HepG2 (cell line): ENCODE data around the gene MIR17HG. TPM values are rescaled to one million over a fixed set of nuclear protein-coding genes. Genes with fewer than 3 reads are reported as not detected.

Source experiments
- ARNT2 ChIP-seq: sonication (generic); formaldehyde crosslinking; IDR thresholded peaks from 2 replicates; pipeline ENCODE4 v1.8.0; 2022; ENCODE audit warnings: mild to moderate bottlenecking, low read depth, missing genetic modification reagents, moderate library complexity
- ATF7-NPFF ChIP-seq: sonication (generic); formaldehyde crosslinking; IDR thresholded peaks from 2 replicates; pipeline ENCODE4 v1.8.1; 2023; ENCODE audit warnings: mild to moderate bottlenecking, low read depth, missing genetic modification reagents, moderate library complexity
- CEBPG ChIP-seq: IDR thresholded peaks from 2 replicates; pipeline ENCODE4 v1.6.1; 2016
- FOXA1 ChIP-seq, 2 experiments: fragments of 450-650 bp in 1 of 2; sonication (generic) in 1 of 2; formaldehyde crosslinking in 1 of 2; IDR thresholded peaks; 2 replicates each; pipeline versions ENCODE4 v1.4.0 to v1.6.1; 2016 to 2020; ENCODE audit warnings: missing genetic modification reagents in 1 of 2
- FOXO1 ChIP-seq: sonication (generic); formaldehyde crosslinking; IDR thresholded peaks from 2 replicates; pipeline ENCODE4 v1.4.0; 2020; ENCODE audit warnings: missing genetic modification reagents
- GABPB1 ChIP-seq: IDR thresholded peaks from 2 replicates; pipeline ENCODE4 v1.6.1; 2016; ENCODE audit warnings: mild to moderate bottlenecking, missing genetic modification reagents, moderate library complexity, missing compliant biosample characterization
- HNRNPUL1 ChIP-seq: fragments of 200-400 bp; formaldehyde crosslinking; IDR thresholded peaks from 2 replicates; pipeline ENCODE4 v1.6.1; 2017; ENCODE audit warnings: low read depth, mild to moderate bottlenecking, low read length, moderate library complexity
- LCORL ChIP-seq, 2 experiments: fragments of 450-650 bp in 1 of 2; sonication (generic) in 1 of 2; formaldehyde crosslinking in 1 of 2; IDR thresholded peaks; 2 replicates each; pipeline versions ENCODE4 v1.5.0 to v1.6.1; 2017 to 2020; ENCODE audit warnings: antibody characterized with exemption in 1 of 2, missing genetic modification reagents in 1 of 2
- NFKB2 ChIP-seq: sonication (generic); formaldehyde crosslinking; IDR thresholded peaks from 2 replicates; pipeline ENCODE4 v1.4.0; 2020; ENCODE audit warnings: missing genetic modification reagents, borderline replicate concordance
- RAD21 ChIP-seq: fragments of 450-650 bp; formaldehyde crosslinking; IDR thresholded peaks from 2 replicates; pipeline ENCODE4 v1.5.0; 2020; ENCODE audit warnings: mild to moderate bottlenecking
- RXRA ChIP-seq: sonication (generic); formaldehyde crosslinking; IDR thresholded peaks from 2 replicates; pipeline ENCODE4 v1.5.1; 2020; ENCODE audit warnings: missing genetic modification reagents
- SAP130 ChIP-seq: IDR thresholded peaks from 2 replicates; pipeline ENCODE4 v1.6.1; 2016; ENCODE audit warnings: low read depth
- YY1 ChIP-seq: IDR thresholded peaks from 2 replicates; pipeline ENCODE4 v1.6.1; 2011; ENCODE audit warnings: low read length, low read depth, moderate library complexity, mild to moderate bottlenecking; ENCODE audit not compliant: insufficient read depth, insufficient replicate concordance
- ZBTB42 ChIP-seq: sonication (generic); formaldehyde crosslinking; IDR thresholded peaks from 2 replicates; pipeline ENCODE4 v1.5.0; 2020; ENCODE audit warnings: mild to moderate bottlenecking, missing genetic modification reagents
- ZFP41 ChIP-seq: sonication (generic); formaldehyde crosslinking; IDR thresholded peaks from 2 replicates; pipeline ENCODE4 v1.4.0; 2020; ENCODE audit warnings: mild to moderate bottlenecking, missing genetic modification reagents, borderline replicate concordance
- ZNF33B ChIP-seq: sonication (generic); formaldehyde crosslinking; IDR thresholded peaks from 2 replicates; pipeline ENCODE4 v1.5.1; 2020; ENCODE audit warnings: mild to moderate bottlenecking, missing genetic modification reagents
- ZNF530 ChIP-seq: sonication (generic); formaldehyde crosslinking; IDR thresholded peaks from 2 replicates; pipeline ENCODE4 v1.5.0; 2020; ENCODE audit warnings: low read depth, mild to moderate bottlenecking, missing genetic modification reagents
- ZNF777 ChIP-seq: sonication (generic); formaldehyde crosslinking; IDR thresholded peaks from 2 replicates; pipeline ENCODE4 v1.4.0; 2020; ENCODE audit warnings: missing genetic modification reagents
- ZNF841 ChIP-seq: sonication (generic); formaldehyde crosslinking; IDR thresholded peaks from 2 replicates; pipeline ENCODE4 v1.8.1; 2023; ENCODE audit warnings: missing genetic modification reagents, borderline replicate concordance
- polyA plus RNA-seq, 8 experiments: library from polyadenylated mRNA; depleted of rRNA in 3 of 8; stranded (reverse) in 7 of 8; unstranded in 1 of 8; fragments of >200 nt; fragmentation: Illumina TruSeq in 4 of 8; extraction: Trizol in 4 of 8; gene quantifications; 2 replicates each; pipeline versions ENCODE4 v1.2.1 to v1.2.3, GENCODE V29; 2011 to 2016; ENCODE audit warnings: low read depth in 4 of 8, missing spikeins in 1 of 8, mixed read lengths in 1 of 8; ENCODE audit not compliant: insufficient read depth in 1 of 8
- total RNA-seq, 5 experiments: library from RNA; depleted of rRNA; stranded (reverse); fragments of >200 nt; fragmentation: Illumina TruSeq; extraction: Trizol; gene quantifications; 2 replicates each; pipeline ENCODE4 v1.2.3, GENCODE V29; 2016; ENCODE audit warnings: low read depth in 1 of 5
- TF ChIP-seq, protein P1 (sequence below): sonication (generic); formaldehyde crosslinking; IDR thresholded peaks from 2 replicates; pipeline ENCODE4 v1.4.0; 2020; ENCODE audit warnings: missing genetic modification reagents
- TF ChIP-seq, protein P2 (sequence below): IDR thresholded peaks from 2 replicates; pipeline ENCODE4 v1.6.1; 2016
- TF ChIP-seq, protein P3 (sequence below): sonication (generic); formaldehyde crosslinking; conservative IDR thresholded peaks from 2 replicates; pipeline ENCODE4 v1.8.0; 2022; ENCODE audit warnings: mild to moderate bottlenecking, moderate library complexity, missing genetic modification reagents
- TF ChIP-seq, protein P4 (sequence below): sonication (generic); formaldehyde crosslinking; IDR thresholded peaks from 2 replicates; pipeline ENCODE4 v1.8.0; 2022; ENCODE audit warnings: mild to moderate bottlenecking, missing genetic modification reagents; ENCODE audit not compliant: insufficient replicate concordance

MIR17HG gene
- total and polyA plus RNA-seq, 2 of the 13 experiments (the other 11 are each of a cell fraction or from before 2014, with no cell fraction given): 2.5 to 12.3 TPM

DNA sequence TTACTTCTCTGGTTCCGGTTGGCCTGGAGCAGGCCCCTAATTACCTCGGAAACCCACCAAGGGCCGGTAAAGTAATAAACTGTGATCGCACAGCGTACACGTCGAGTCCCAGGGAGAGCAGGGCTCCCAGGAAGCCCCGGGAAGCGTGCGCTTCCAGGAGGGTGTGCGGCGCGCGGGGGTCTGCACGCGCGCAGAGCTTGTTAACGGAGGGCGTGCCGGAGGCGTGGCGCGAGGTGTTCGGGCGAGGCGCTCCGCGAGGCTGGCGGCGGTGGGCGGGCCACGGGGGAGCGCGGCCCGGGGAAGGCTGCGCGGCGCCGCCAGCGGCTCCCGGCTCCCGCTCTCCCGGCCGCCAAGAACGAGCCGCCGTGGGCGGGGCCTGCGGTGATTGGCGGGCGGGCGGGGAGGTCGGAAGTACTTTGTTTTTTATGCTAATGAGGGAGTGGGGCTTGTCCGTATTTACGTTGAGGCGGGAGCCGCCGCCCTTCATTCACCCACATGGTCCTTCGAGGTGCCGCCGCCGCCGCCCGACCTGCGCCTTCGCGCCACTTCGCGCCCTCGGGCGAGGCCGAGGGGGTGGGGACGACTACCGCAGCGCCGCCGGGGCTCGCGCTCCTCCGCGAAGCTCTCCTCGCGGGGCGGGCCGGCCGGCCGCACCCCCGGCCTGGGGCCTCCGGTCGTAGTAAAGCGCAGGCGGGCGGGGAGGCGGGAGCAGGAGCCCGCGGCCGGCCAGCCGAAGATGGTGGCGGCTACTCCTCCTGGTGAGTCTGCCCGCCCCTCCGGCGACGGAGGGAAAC lies at the start of gene MIR17HG (continued):
- no peak for TF ChIP-seq LCORL (IDR thresholded peaks at IDR 0.05)
- no peak for TF ChIP-seq LCORL (CRISPR knock-in tag; IDR thresholded peaks at IDR 0.05)
- TF ChIP-seq ARNT2 (CRISPR knock-in tag): peak; percentile 94
- TF ChIP-seq ZNF33B (CRISPR knock-in tag): peak; percentile 59; the same call in 1 of the 2 replicates
- peak; percentile 90 for TF ChIP-seq ATF7-NPFF (CRISPR knock-in tag)
- TF ChIP-seq YY1: peak; percentile 57
- peak; percentile 69; the same call in 1 of the 2 replicates for TF ChIP-seq ZNF841 (CRISPR knock-in tag)
- TF ChIP-seq FOXA1 (IDR thresholded peaks at IDR 0.05): no peak
- TF ChIP-seq FOXA1 (CRISPR knock-in tag; IDR thresholded peaks at IDR 0.05): peak; percentile 43
- TF ChIP-seq SAP130 (CRISPR knock-in tag): peak; percentile 73
- TF ChIP-seq RAD21 (CRISPR knock-in tag): peak; percentile 15; the same call in 1 of the 2 replicates
- TF ChIP-seq ZFP41 (CRISPR knock-in tag): peak; percentile 74; the same call in 1 of the 2 replicates
- TF ChIP-seq, protein P1, sequence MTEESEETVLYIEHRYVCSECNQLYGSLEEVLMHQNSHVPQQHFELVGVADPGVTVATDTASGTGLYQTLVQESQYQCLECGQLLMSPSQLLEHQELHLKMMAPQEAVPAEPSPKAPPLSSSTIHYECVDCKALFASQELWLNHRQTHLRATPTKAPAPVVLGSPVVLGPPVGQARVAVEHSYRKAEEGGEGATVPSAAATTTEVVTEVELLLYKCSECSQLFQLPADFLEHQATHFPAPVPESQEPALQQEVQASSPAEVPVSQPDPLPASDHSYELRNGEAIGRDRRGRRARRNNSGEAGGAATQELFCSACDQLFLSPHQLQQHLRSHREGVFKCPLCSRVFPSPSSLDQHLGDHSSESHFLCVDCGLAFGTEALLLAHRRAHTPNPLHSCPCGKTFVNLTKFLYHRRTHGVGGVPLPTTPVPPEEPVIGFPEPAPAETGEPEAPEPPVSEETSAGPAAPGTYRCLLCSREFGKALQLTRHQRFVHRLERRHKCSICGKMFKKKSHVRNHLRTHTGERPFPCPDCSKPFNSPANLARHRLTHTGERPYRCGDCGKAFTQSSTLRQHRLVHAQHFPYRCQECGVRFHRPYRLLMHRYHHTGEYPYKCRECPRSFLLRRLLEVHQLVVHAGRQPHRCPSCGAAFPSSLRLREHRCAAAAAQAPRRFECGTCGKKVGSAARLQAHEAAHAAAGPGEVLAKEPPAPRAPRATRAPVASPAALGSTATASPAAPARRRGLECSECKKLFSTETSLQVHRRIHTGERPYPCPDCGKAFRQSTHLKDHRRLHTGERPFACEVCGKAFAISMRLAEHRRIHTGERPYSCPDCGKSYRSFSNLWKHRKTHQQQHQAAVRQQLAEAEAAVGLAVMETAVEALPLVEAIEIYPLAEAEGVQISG (CRISPR knock-in tag): peak; percentile 68
- TF ChIP-seq RXRA (CRISPR knock-in tag): no peak
- TF ChIP-seq, protein P2, sequence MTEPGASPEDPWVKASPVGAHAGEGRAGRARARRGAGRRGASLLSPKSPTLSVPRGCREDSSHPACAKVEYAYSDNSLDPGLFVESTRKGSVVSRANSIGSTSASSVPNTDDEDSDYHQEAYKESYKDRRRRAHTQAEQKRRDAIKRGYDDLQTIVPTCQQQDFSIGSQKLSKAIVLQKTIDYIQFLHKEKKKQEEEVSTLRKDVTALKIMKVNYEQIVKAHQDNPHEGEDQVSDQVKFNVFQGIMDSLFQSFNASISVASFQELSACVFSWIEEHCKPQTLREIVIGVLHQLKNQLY (CRISPR knock-in tag): 0 out of 2 replicates have a peak, but pooled peaks have one; percentile 19
- peak; percentile 79 for TF ChIP-seq GABPB1
- TF ChIP-seq, protein P3, sequence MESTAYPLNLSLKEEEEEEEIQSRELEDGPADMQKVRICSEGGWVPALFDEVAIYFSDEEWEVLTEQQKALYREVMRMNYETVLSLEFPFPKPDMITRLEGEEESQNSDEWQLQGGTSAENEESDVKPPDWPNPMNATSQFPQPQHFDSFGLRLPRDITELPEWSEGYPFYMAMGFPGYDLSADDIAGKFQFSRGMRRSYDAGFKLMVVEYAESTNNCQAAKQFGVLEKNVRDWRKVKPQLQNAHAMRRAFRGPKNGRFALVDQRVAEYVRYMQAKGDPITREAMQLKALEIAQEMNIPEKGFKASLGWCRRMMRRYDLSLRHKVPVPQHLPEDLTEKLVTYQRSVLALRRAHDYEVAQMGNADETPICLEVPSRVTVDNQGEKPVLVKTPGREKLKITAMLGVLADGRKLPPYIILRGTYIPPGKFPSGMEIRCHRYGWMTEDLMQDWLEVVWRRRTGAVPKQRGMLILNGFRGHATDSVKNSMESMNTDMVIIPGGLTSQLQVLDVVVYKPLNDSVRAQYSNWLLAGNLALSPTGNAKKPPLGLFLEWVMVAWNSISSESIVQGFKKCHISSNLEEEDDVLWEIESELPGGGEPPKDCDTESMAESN (CRISPR knock-in tag): peak; percentile 69; the same call in 1 of the 2 replicates
- TF ChIP-seq ZNF777: peak; percentile 89
- TF ChIP-seq FOXO1 (CRISPR knock-in tag): peak; percentile 9; the same call in 1 of the 2 replicates
- 0 out of 2 replicates have a peak, but pooled peaks have one; percentile 55 for TF ChIP-seq NFKB2 (CRISPR knock-in tag)
- TF ChIP-seq, protein P4, sequence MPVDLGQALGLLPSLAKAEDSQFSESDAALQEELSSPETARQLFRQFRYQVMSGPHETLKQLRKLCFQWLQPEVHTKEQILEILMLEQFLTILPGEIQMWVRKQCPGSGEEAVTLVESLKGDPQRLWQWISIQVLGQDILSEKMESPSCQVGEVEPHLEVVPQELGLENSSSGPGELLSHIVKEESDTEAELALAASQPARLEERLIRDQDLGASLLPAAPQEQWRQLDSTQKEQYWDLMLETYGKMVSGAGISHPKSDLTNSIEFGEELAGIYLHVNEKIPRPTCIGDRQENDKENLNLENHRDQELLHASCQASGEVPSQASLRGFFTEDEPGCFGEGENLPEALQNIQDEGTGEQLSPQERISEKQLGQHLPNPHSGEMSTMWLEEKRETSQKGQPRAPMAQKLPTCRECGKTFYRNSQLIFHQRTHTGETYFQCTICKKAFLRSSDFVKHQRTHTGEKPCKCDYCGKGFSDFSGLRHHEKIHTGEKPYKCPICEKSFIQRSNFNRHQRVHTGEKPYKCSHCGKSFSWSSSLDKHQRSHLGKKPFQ: peak; percentile 52
- 0 out of 2 replicates have a peak, but pooled peaks have one; percentile 53 for TF ChIP-seq HNRNPUL1
- TF ChIP-seq ZBTB42: 0 out of 2 replicates have a peak, but pooled peaks have one; percentile 26
- TF ChIP-seq ZNF530 (CRISPR knock-in tag): no peak
- no peak for TF ChIP-seq CEBPG (CRISPR knock-in tag)
